HUES6 (cell line): ENCODE results near the gene FOXP1.

Experiments used
- H3K27ac ChIP-seq: 2 replicates; pipeline ENCODE4 v1.7.0; 2013; ENCODE audit warnings: low read depth, mild to moderate bottlenecking, low read length, inconsistent platforms
- H3K27me3 ChIP-seq: 2 replicates; pipeline ENCODE4 v1.6.1; 2013; ENCODE audit warnings: low read length; ENCODE audit not compliant: control insufficient read depth, insufficient read depth
- H3K36me3 ChIP-seq: 2 replicates; pipeline ENCODE4 v1.6.1; 2013; ENCODE audit warnings: low read length; ENCODE audit not compliant: control insufficient read depth, insufficient read depth
- H3K4me1 ChIP-seq: 2 replicates; pipeline ENCODE4 v1.6.1; 2013; ENCODE audit warnings: low read length; ENCODE audit not compliant: control insufficient read depth, insufficient read depth
- H3K4me3 ChIP-seq: 2 replicates; pipeline ENCODE4 v1.5.1; 2013; ENCODE audit warnings: low read depth, low read length
- H3K9ac ChIP-seq: one replicate; pipeline ENCODE4 v1.6.1; 2013; ENCODE audit warnings: mild to moderate bottlenecking, low read length
- H3K9me3 ChIP-seq: 2 replicates; pipeline ENCODE4 v1.6.1; 2013; ENCODE audit warnings: low read depth, low read length; ENCODE audit not compliant: control insufficient read depth, insufficient read depth

Gene FOXP1

GRCh38 chr3:71065764-71066013 is 517.8 kb downstream of the FOXP1 start:
- no peak overlapping the region for H3K27ac ChIP-seq
- H3K4me3 ChIP-seq, result peak overlapping the region; percentile 63
- peaks cover 61% of the 10 kb centered on the region for H3K4me1 ChIP-seq
- no peaks in the 10 kb centered on the region for H3K27me3 ChIP-seq
- no peaks in the 10 kb centered on the region for H3K36me3 ChIP-seq
- H3K9ac ChIP-seq, result peak overlapping the region; percentile 54
- H3K9me3 ChIP-seq, result no peaks in the 10 kb centered on the region

GRCh38 chr3:71064956-71065763 is 518.4 kb downstream of the FOXP1 start:
- no peak overlapping the region for H3K27ac ChIP-seq
- H3K27me3 ChIP-seq, result no peaks in the 10 kb centered on the region
- peak overlapping the region; percentile 54 for H3K9ac ChIP-seq
- H3K4me1 ChIP-seq, result peaks cover 61% of the 10 kb centered on the region
- H3K4me3 ChIP-seq, result peak overlapping the region; percentile 63
- H3K36me3 ChIP-seq, result no peaks in the 10 kb centered on the region
- no peaks in the 10 kb centered on the region for H3K9me3 ChIP-seq

DNA sequence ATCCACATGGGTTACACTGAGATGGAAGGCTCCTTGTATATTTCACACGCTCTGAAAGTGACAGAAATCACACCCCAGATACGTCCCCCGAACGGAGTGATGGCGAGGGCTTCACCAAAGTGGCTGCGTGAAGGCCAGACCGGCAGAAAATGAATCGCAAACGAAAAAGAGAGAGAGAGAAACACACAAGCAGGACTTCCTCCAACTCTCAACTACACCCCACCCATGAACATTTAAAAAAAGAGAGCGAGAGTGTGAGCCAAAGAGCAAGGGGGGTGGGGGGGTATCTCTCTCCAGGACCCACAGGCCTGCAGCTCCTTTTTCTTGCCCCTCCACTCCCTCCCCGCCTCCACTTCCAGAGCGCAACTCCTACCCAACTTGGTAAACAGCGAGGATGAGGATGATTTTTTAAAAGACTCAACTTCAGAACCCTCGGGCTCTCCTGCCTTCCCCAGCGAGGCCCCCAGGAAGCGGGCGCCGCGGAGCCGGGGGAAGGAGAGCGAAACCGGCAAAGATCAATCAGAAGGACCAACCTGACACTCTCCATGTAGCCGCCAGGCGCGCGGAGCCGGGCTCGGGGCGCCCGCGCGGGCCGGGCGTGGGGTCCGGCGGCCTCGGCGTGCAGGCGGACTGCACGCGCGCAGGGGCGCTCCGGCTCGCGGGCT is 519.1 kb downstream of the FOXP1 start:
- Histone ChIP-seq H3K36me3 (no peaks in the 10 kb centered on the region), H3K9ac (peak overlapping the region; percentile 54), H3K27me3 (no peaks in the 10 kb centered on the region), H3K9me3 (no peaks in the 10 kb centered on the region), H3K27ac (no peak overlapping the region), H3K4me3 (peak overlapping the region; percentile 63), H3K4me1 (peaks cover 66% of the 10 kb centered on the region)

GRCh38 chr3:71063773-71064290 is 519.7 kb downstream of the FOXP1 start:
- Histone ChIP-seq H3K4me1 (peaks cover 68% of the 10 kb centered on the region), H3K9me3 (no peaks in the 10 kb centered on the region), H3K36me3 (no peaks in the 10 kb centered on the region), H3K27me3 (no peaks in the 10 kb centered on the region), H3K27ac (no peak overlapping the region), H3K9ac (peak overlapping the region; percentile 54), H3K4me3 (peak overlapping the region; percentile 63)

- Histone ChIP-seq H3K4me1 (peaks cover 68% of the 10 kb centered on the region), H3K27me3 (no peaks in the 10 kb centered on the region), H3K9me3 (no peaks in the 10 kb centered on the region), H3K4me3 (peak overlapping the region; percentile 63), H3K36me3 (no peaks in the 10 kb centered on the region), H3K9ac (no peak overlapping the region), H3K27ac (no peak overlapping the region)
Measured at GRCh38 chr3:71062952-71063772, 520.4 kb downstream of the FOXP1 start.

DNA sequence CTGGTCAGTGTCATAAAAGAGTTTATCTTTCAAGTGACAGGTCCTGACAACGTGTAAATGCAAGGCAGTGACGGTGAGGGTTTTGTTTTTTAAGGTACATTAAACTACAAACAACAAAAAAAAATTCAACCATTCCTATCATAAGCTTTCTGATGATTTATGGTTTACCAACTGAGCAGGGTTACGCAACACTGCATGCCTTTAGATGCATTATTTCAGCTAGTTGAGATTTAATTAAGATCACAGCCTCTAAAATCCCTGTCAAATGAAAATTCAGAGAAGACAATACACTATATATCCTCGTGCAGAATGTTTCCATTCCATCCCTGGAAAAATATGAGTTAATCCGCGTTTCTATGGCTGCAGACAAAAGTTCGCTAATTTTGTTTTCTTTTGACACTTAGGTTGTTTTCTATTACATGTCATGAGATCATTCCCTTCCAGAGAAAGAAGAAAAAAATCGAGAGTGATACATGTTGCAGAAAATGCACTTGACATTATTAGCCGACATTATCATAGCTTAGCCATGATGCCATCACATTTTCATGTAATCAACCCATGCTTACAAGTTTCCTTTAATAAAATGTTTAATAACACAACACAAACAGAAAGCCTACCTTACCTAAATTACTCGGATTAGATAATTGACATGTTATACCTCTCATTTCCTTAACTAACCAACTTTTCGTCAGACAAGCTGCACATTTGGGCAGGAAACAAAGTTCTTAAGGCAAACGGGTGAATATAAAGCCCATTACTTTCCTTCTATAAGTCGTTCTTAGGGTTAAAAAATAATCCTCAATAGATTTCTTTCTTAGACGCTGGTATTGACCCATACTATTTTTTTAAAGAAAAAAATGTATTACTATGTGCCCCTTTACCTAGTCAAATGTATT is 521.2 kb downstream of the FOXP1 start:
- no peaks in the 10 kb centered on the region for H3K36me3 ChIP-seq
- no peaks in the 10 kb centered on the region for H3K9me3 ChIP-seq
- H3K27ac ChIP-seq, result no peak overlapping the region
- H3K9ac ChIP-seq, result no peak overlapping the region
- no peaks in the 10 kb centered on the region for H3K27me3 ChIP-seq
- no peak overlapping the region for H3K4me3 ChIP-seq
- peaks cover 71% of the 10 kb centered on the region for H3K4me1 ChIP-seq

- H3K9me3 ChIP-seq, result no peaks in the 10 kb centered on the region
- H3K27ac ChIP-seq, result no peak overlapping the region
- H3K27me3 ChIP-seq, result no peaks in the 10 kb centered on the region
- peaks cover 70% of the 10 kb centered on the region for H3K4me1 ChIP-seq
- H3K4me3 ChIP-seq, result no peak overlapping the region
- no peak overlapping the region for H3K9ac ChIP-seq
- H3K36me3 ChIP-seq, result no peaks in the 10 kb centered on the region
Measured at GRCh38 chr3:71061581-71061980, 521.9 kb downstream of the FOXP1 start.

- Histone ChIP-seq H3K27me3 (no peaks in the 10 kb centered on the region), H3K36me3 (no peaks in the 10 kb centered on the region), H3K9me3 (no peaks in the 10 kb centered on the region), H3K4me1 (peaks cover 73% of the 10 kb centered on the region), H3K27ac (no peak overlapping the region), H3K9ac (no peak overlapping the region), H3K4me3 (no peak overlapping the region)
Measured at GRCh38 chr3:71061037-71061436, 522.5 kb downstream of the FOXP1 start.

DNA sequence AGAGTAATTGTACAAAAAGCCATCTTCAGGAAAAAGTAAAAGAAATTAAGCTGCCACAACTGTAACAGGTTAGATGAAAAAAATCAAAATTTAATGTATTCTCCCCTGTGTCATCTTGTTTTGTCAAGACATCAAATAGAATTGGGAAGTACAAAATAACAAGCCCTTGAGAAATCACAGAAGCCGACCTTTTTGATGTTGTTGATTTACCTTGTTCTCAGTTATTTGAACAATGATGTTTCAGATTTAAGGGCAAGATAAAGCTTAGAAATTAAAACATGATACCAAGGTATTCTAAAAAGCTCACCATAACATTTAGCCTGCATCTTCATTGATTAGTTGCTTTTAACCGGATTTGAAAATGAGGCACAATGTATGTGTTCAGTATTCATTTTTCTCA is 523.0 kb downstream of the FOXP1 start:
- Histone ChIP-seq H3K9ac (no peak overlapping the region), H3K27me3 (no peaks in the 10 kb centered on the region), H3K27ac (no peak overlapping the region), H3K4me3 (no peak overlapping the region), H3K36me3 (no peaks in the 10 kb centered on the region), H3K4me1 (peaks cover 78% of the 10 kb centered on the region), H3K9me3 (no peaks in the 10 kb centered on the region)

GRCh38 chr3:71057526-71057894 is 526.0 kb downstream of the FOXP1 start:
- Histone ChIP-seq H3K9me3 (no peaks in the 10 kb centered on the region), H3K9ac (no peak overlapping the region), H3K27me3 (no peaks in the 10 kb centered on the region), H3K4me3 (no peak overlapping the region), H3K36me3 (no peaks in the 10 kb centered on the region), H3K4me1 (peaks cover 94% of the 10 kb centered on the region), H3K27ac (no peak overlapping the region)
